Esophagus muscularis mucosa (tissue), 4 donors: ENCODE data around the gene ECPAS. TPM values are rescaled to one million over a fixed set of nuclear protein-coding genes. Genes with fewer than 3 reads are reported as not detected.

Source experiments
- DNase-seq: peaks from one replicate; pipeline ENCODE4 v3.0.0-alpha.2; 2017; ENCODE audit errors: extremely low spot score
- H3K27ac ChIP-seq, 4 donors: fragments of 200-600 bp; sonication (generic); replicated peaks in 1 of 4; 1 replicate in 3 of 4; 2 replicates in 1 of 4; pipeline ENCODE4 v1.5.1; 2016 to 2019; ENCODE audit warnings: mild to moderate bottlenecking in 1 of 4
- H3K27me3 ChIP-seq, 4 donors: fragments of 200-600 bp; sonication (generic); one replicate each; pipeline versions ENCODE4 v1.5.1 to v1.6.0; 2016 to 2019
- H3K36me3 ChIP-seq, 4 donors: fragments of 200-600 bp; sonication (generic); one replicate each; pipeline ENCODE4 v1.5.1; 2016 to 2019
- H3K4me1 ChIP-seq, 4 donors: fragments of 200-600 bp; sonication (generic); one replicate each; pipeline ENCODE4 v1.5.1; 2016 to 2019
- H3K4me3 ChIP-seq, 4 donors: fragments of 200-600 bp; sonication (generic); 1 replicate in 2 of 4; 2 replicates in 2 of 4; pipeline ENCODE4 v1.5.1; 2016 to 2019; ENCODE audit warnings: mild to moderate bottlenecking in 4 of 4, moderate library complexity in 1 of 4
- H3K9me3 ChIP-seq, 4 donors: fragments of 200-600 bp; sonication (generic); 1 replicate in 3 of 4; 2 replicates in 1 of 4; pipeline ENCODE4 v1.5.1; 2016 to 2019
- CTCF ChIP-seq, 3 experiments: fragments of 200-600 bp in 2 of 3; fragments of 450-650 bp in 1 of 3; sonication (generic) in 2 of 3; IDR thresholded peaks; one replicate each; pipeline ENCODE4 v1.5.1; 2017 to 2019; ENCODE audit warnings: antibody characterized with exemption in 3 of 3, mild to moderate bottlenecking in 2 of 3, moderate library complexity in 1 of 3
- EP300 ChIP-seq: sonication (generic); formaldehyde crosslinking; IDR thresholded peaks from one replicate; pipeline ENCODE4 v1.6.1; 2017; ENCODE audit warnings: antibody characterized with exemption
- POLR2A ChIP-seq: fragments of 450-650 bp; IDR thresholded peaks from one replicate; pipeline ENCODE4 v1.6.1; 2017; ENCODE audit warnings: antibody characterized with exemption, moderate library complexity, mild to moderate bottlenecking, low read depth
- POLR2AphosphoS5 ChIP-seq, 2 donors: sonication (generic); formaldehyde crosslinking; IDR thresholded peaks; one replicate each; pipeline ENCODE4 v1.6.1; 2017; ENCODE audit warnings: antibody characterized with exemption in 2 of 2
- WGBS: methylation state at CpG from one replicate; pipeline ENCODE4 v1.1.5; 2018; 5-methylcytosine and 5-hydroxymethylcytosine counted together
- intact Hi-C: fragments of 100-400 bp; cut with DNase I; formaldehyde crosslinking; loops from one replicate; pipeline ENCODE4 v1.15.1; 2023
- total RNA-seq, 4 donors: library from RNA; depleted of rRNA; stranded (reverse); fragments of >200 nt; gene quantifications; one replicate each; pipeline versions ENCODE4 v1.1.0 to v1.2.1, GENCODE V29; 2016

Gene ECPAS
- total RNA-seq, 4 donors from 2014 or later: 72.9 to 89.3 (median 80.6) TPM

GRCh38 chr9:111431684-111432083, 52.5 kb downstream of the ECPAS start:
- H3K36me3 ChIP-seq: peaks cover 2 to 94% (median 65%) of the 10 kb centered on the region in 4 donors
- H3K4me1 ChIP-seq: peaks cover 0 to 5% (median 2%) of the 10 kb centered on the region in 4 donors
- H3K27me3 ChIP-seq: no peaks in the 10 kb centered on the region
- intact Hi-C loops: no loop called here
- no peak overlapping the region for H3K4me3 ChIP-seq
- TF ChIP-seq POLR2A (no peak), EP300 (no peak), CTCF (IDR thresholded peaks at IDR 0.05) (no peak), POLR2AphosphoS5 (IDR thresholded peaks at IDR 0.05) (no peak)
- 92% methylated on average over 3 of the region's 3 CpGs for WGBS
- no peaks in the 10 kb centered on the region for H3K9me3 ChIP-seq
- no peak overlapping the region for H3K27ac ChIP-seq
- no peak for DNase-seq

- Histone ChIP-seq H3K9me3 (no peaks in the 10 kb centered on the region), H3K4me3 (no peak overlapping the region), H3K4me1 (peaks cover 0 to 5% (median 2%) of the 10 kb centered on the region in 4 donors), H3K27me3 (no peaks in the 10 kb centered on the region), H3K36me3 (peaks cover 4 to 96% (median 72%) of the 10 kb centered on the region in 4 donors), H3K27ac (no peak overlapping the region)
- intact Hi-C loops: no loop called here
- TF ChIP-seq CTCF (IDR thresholded peaks at IDR 0.05) (no peak), POLR2A (no peak), POLR2AphosphoS5 (IDR thresholded peaks at IDR 0.05) (no peak), EP300 (no peak)
- DNase-seq: no peak
Measured at GRCh38 chr9:111429175-111429574, 55.0 kb downstream of the ECPAS start.

- no peaks in the 10 kb centered on the region for H3K27me3 ChIP-seq
- H3K9me3 ChIP-seq: no peaks in the 10 kb centered on the region
- H3K4me3 ChIP-seq: no peak overlapping the region
- peaks cover 0 to 5% (median 2%) of the 10 kb centered on the region in 4 donors for H3K4me1 ChIP-seq
- TF ChIP-seq CTCF (IDR thresholded peaks at IDR 0.05) (no peak), EP300 (no peak), POLR2A (no peak), POLR2AphosphoS5 (IDR thresholded peaks at IDR 0.05) (no peak)
- peaks cover 4 to 97% (median 77%) of the 10 kb centered on the region in 4 donors for H3K36me3 ChIP-seq
- no peak for DNase-seq
- H3K27ac ChIP-seq: no peak overlapping the region
- intact Hi-C loops: no loop called here
Measured at GRCh38 chr9:111427186-111427585, 57.0 kb downstream of the ECPAS start.

GRCh38 chr9:111423389-111423788, 60.8 kb downstream of the ECPAS start:
- TF ChIP-seq POLR2A: no peak
- no peak for TF ChIP-seq EP300
- no peak for TF ChIP-seq POLR2AphosphoS5 (IDR thresholded peaks at IDR 0.05)
- no peak for TF ChIP-seq CTCF (IDR thresholded peaks at IDR 0.05)
- H3K27me3 ChIP-seq: no peaks in the 10 kb centered on the region
- no peak overlapping the region for H3K27ac ChIP-seq
- intact Hi-C loops: no loop called here
- peaks cover 11 to 96% (median 78%) of the 10 kb centered on the region in 4 donors for H3K36me3 ChIP-seq
- 95% methylated on average over 3 of the region's 3 CpGs for WGBS
- no peak for DNase-seq
- no peaks in the 10 kb centered on the region for H3K9me3 ChIP-seq
- no peak overlapping the region for H3K4me3 ChIP-seq
- H3K4me1 ChIP-seq: peaks cover 0 to 5% (median 2%) of the 10 kb centered on the region in 4 donors

- intact Hi-C loops: no loop called here
- WGBS: 95% methylated on average over 11 of the region's 11 CpGs
- Histone ChIP-seq H3K27ac (no peak overlapping the region), H3K36me3 (peaks cover 65 to 99% (median 83%) of the 10 kb centered on the region in 4 donors), H3K4me3 (no peak overlapping the region), H3K4me1 (no peaks in the 10 kb centered on the region), H3K9me3 (no peaks in the 10 kb centered on the region), H3K27me3 (no peaks in the 10 kb centered on the region)
- TF ChIP-seq EP300 (no peak), POLR2AphosphoS5 (IDR thresholded peaks at IDR 0.05) (no peak), CTCF (IDR thresholded peaks at IDR 0.05) (no peak), POLR2A (no peak)
- no peak for DNase-seq
Measured at GRCh38 chr9:111414406-111414805, 69.8 kb downstream of the ECPAS start.
